GM18507 (cell line): ENCODE data around the gene PCP2.
"Not testable (repeated sequence)": the region's sequence is repeated elsewhere in the genome, so short reads cannot be mapped to it uniquely, and the experiment has no call there.

Experiments used
- DNase-seq: peaks from one replicate; pipeline ENCODE4 v3.0.0; 2011; ENCODE audit warnings: low read depth; ENCODE audit not compliant: insufficient read length; ENCODE audit errors: extremely low spot score
- FAIRE-seq: peaks from 2 replicates; lab custom pipeline; 2011; peaks lifted over from hg19 to GRCh38; lab: Jason Lieb, UNC

The PCP2 gene

GRCh38 chr19:7663706-7664105 lies 30.2 kb upstream of the PCP2 start:
- DNase-seq: no peak
- FAIRE-seq: no peak

GRCh38 chr19:7662657-7663056 lies 29.1 kb upstream of the PCP2 start:
- DNase-seq (no peak), FAIRE-seq (no peak)

- DNase-seq (no peak), FAIRE-seq (no peak)
Observed at GRCh38 chr19:7661744-7662538, 28.4 kb upstream of the PCP2 start.

- FAIRE-seq (peak; percentile 95), DNase-seq (peak; percentile 87)
Observed at GRCh38 chr19:7658219-7658686, 24.7 kb upstream of the PCP2 start.

- FAIRE-seq (no peak), DNase-seq (no peak)
Observed at GRCh38 chr19:7657131-7657751, 23.7 kb upstream of the PCP2 start.

- FAIRE-seq: no peak
- no peak for DNase-seq
Observed at GRCh38 chr19:7655581-7655980, 22.1 kb upstream of the PCP2 start.

GRCh38 chr19:7654401-7654800 lies 20.9 kb upstream of the PCP2 start:
- DNase-seq (no peak), FAIRE-seq (no peak)

GRCh38 chr19:7652061-7652641 lies 18.6 kb upstream of the PCP2 start:
- FAIRE-seq (peak; percentile 84), DNase-seq (peak; percentile 73)

GRCh38 chr19:7650148-7650547 lies 16.6 kb upstream of the PCP2 start:
- no peak for FAIRE-seq
- no peak for DNase-seq

- no peak for FAIRE-seq
- DNase-seq: no peak
Observed at GRCh38 chr19:7648265-7649014, 14.9 kb upstream of the PCP2 start.

- no peak for DNase-seq
- no peak for FAIRE-seq
Observed at GRCh38 chr19:7647156-7647555, 13.6 kb upstream of the PCP2 start.

- FAIRE-seq (no peak), DNase-seq (no peak)
Observed at GRCh38 chr19:7646426-7646700, 12.8 kb upstream of the PCP2 start.

GRCh38 chr19:7645656-7646425 lies 12.3 kb upstream of the PCP2 start:
- DNase-seq: no peak
- FAIRE-seq: no peak

- FAIRE-seq: no peak
- no peak for DNase-seq
Observed at GRCh38 chr19:7645163-7645562, 11.6 kb upstream of the PCP2 start.

- no peak for FAIRE-seq
Observed at GRCh38 chr19:7644550-7644877, 11.0 kb upstream of the PCP2 start.

GRCh38 chr19:7643629-7644549 lies 10.4 kb upstream of the PCP2 start:
- peak; percentile 58 for FAIRE-seq

More at GRCh38 chr19:7644550-7644877, 11.0 kb upstream of the PCP2 start:
- DNase-seq: no peak

GRCh38 chr19:7643031-7643415 lies 9.5 kb upstream of the PCP2 start:
- FAIRE-seq (no peak), DNase-seq (no peak)

More at GRCh38 chr19:7643629-7644549, 10.4 kb upstream of the PCP2 start:
- DNase-seq: not testable (repeated sequence)

GRCh38 chr19:7642295-7643030 lies 8.9 kb upstream of the PCP2 start:
- FAIRE-seq: no peak

More at GRCh38 chr19:7642295-7643030, 8.9 kb upstream of the PCP2 start:
- no peak for DNase-seq
